NB4 (cell line): ENCODE measurements around the gene RAB33A.

Source experiments
- MYC ChIP-seq: IDR thresholded peaks from 2 replicates; pipeline ENCODE4 v1.6.1; 2011; ENCODE audit warnings: low read depth, low read length
- POLR2A ChIP-seq: IDR thresholded peaks from 2 replicates; pipeline ENCODE4 v1.6.1; 2011; ENCODE audit warnings: mild to moderate bottlenecking; ENCODE audit not compliant: insufficient read length; ENCODE audit errors: extremely low read depth
- TF ChIP-seq, protein P1 (sequence below): IDR thresholded peaks from one replicate; pipeline ENCODE4 v1.5.1; 2012; ENCODE audit warnings: low read depth, low read length

DNA sequence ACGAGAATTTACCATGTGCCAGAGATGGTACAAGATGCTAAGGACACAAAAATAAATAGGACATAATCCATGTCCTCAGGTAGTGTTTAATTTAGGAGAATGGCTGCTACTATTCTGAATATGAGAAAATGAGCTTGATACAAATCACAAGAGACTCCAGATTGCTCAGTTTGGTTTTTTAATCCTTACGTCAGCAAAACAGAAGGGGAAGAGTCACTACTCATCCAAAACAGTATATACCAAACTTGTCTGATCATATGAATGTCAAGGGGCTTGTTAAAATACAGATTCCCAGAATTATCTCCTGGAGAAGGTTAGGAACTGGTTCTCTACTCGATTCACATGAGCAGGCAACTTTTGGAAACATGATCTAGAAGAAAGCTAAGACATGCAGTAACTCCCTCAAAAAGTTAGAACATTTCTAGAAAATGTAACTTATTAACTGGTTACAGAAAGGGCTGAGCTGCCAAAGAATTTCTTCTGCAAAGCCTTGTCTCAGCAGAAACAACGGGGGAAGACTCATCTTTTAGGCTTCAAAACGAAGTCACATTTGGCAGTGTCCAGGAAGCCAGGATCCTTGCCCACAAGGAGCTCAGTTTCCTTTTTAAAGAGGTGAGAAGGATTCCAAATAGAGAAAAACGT lies 9.5 kb upstream of the RAB33A start:
- TF ChIP-seq, protein P1, sequence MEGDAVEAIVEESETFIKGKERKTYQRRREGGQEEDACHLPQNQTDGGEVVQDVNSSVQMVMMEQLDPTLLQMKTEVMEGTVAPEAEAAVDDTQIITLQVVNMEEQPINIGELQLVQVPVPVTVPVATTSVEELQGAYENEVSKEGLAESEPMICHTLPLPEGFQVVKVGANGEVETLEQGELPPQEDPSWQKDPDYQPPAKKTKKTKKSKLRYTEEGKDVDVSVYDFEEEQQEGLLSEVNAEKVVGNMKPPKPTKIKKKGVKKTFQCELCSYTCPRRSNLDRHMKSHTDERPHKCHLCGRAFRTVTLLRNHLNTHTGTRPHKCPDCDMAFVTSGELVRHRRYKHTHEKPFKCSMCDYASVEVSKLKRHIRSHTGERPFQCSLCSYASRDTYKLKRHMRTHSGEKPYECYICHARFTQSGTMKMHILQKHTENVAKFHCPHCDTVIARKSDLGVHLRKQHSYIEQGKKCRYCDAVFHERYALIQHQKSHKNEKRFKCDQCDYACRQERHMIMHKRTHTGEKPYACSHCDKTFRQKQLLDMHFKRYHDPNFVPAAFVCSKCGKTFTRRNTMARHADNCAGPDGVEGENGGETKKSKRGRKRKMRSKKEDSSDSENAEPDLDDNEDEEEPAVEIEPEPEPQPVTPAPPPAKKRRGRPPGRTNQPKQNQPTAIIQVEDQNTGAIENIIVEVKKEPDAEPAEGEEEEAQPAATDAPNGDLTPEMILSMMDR: no peak
- TF ChIP-seq POLR2A: no peak
- TF ChIP-seq MYC: no peak
